Eye (tissue), 1 donor: ENCODE measurements around the gene KMT5C.
A peak's percentile ranks its signal among the peaks of the same experiment; 100 is the strongest.

ENCODE experiments used
- DNase-seq: peaks from one replicate; pipeline ENCODE4 v3.0.0-alpha.2; 2015

The KMT5C gene

GRCh38 chr19:55369653-55370304 lies 30.1 kb downstream of the KMT5C start:
- peak; percentile 83 for DNase-seq

GRCh38 chr19:55370305-55370988 lies 30.8 kb downstream of the KMT5C start, which contains the start of gene IL11:
Gene IL11, minus strand, starts transcription at chr19:55370463. Its CDS starts 153 bp downstream, at chr19:55370310.
- no peak for DNase-seq

DNA sequence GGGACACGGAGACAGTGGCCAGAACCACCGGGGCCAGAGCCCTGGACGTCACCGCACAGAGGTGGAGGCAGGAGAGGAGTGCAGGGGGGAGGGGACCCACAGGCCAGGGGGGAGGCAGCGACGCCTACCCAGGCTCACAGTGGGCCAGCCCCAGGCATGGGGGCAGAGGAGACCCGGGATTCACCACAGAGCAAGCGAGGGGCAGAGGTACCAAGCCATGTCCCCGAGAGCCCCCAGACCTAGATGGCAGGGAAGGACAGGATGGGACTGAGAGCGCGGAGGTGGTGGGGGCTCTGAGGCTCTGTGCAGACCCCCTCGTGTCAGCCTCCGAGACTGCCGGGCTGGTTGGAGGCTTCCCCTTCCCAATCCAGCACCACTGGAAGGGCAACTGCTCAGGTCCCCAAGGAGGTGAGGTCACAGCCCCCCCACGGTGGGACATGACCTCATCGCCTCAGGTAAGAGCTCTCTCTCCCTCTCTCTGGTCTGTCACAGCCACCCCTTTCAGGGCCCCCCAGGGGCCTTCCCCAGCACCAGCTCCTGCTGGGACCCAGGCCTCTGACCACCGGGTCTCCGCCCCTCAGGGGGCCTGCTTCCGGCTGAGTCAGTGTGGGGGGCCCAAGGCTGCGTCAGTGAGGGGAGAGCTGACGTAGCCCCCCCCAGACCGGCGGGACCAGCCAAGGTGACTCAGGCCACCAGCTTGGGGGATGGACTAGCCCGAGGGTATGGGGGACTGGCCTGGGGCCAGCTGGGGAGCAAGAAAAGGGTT lies 32.8 kb downstream of the KMT5C start:
- DNase-seq: no peak

GRCh38 chr19:55373306-55373992 lies 33.8 kb downstream of the KMT5C start:
- DNase-seq: no peak

DNA sequence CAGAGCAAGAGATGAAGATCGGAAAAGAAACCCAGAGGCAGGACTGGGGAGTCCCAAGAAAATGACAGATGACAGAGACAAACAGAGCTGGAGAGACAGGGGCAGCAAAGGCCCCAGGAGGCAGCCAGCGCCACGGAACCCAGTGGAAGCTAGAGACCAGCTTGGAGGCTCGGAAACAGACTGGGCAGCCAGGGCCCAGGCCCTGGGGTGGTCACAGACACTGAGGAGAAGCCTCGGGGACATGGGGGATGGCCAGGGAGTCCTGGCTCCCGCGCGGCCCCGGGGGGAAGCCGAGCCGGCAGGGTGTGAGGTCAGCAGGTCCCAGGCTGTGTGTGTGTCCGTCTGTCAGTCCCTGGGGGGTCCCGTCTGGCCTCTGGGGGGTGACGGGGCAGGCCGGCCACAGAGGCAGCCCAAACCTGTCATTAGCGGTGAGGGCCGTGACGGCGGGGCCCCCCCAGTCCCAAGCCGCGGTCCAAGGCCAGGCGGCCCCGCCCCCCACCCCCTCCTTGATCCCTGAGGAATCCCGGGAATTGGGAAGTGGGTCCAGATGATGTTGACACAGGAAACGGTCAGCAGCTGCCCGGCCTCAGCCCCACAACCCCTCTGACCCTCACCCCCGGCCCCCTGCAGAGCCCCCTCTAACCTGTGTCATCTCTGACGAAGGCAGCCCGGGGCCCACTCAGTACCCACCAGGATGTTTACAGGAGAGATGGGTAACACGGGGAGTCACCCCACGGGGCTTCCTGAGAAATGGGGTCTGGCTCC lies 34.5 kb downstream of the KMT5C start:
- no peak for DNase-seq

DNA sequence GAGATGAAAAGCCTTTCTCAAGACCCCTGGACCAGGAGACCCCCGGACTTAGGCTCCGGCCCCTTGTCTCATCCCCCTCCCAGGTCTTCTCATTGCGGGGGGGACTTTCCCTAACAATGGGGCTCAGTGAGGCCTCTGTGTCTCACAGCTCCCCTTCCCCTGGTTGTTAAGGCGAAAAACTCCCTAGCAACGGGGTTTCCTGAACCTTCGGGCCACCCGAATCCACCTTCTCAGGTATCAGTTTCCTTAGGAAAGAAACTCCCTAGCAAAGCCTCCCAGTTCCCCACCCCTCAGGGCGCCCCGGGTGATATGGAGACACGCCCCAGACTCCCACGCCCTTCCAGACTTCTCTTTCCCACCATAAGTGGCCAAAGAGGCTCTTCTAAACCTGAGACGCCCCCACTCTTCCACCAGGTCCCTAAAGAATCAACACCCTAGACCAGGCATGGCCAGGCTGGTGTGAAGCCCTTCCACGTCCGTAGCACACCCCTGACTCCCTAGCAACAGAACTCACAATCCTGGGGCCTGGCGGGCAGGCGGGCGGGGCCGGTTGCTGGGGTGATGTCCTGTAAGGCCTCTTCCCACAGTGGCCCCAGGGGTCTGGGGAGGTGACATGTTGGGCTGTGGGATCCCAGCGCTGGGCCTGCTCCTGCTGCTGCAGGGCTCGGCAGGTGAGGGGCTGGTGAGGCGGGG lies 36.7 kb downstream of the KMT5C start, which contains the start of gene TMEM190:
TSS of gene TMEM190 (plus strand) at position 586 of the 693 bp plus-strand sequence. CDS start at position 614, 28 bp downstream.
- DNase-seq: no peak

DNA sequence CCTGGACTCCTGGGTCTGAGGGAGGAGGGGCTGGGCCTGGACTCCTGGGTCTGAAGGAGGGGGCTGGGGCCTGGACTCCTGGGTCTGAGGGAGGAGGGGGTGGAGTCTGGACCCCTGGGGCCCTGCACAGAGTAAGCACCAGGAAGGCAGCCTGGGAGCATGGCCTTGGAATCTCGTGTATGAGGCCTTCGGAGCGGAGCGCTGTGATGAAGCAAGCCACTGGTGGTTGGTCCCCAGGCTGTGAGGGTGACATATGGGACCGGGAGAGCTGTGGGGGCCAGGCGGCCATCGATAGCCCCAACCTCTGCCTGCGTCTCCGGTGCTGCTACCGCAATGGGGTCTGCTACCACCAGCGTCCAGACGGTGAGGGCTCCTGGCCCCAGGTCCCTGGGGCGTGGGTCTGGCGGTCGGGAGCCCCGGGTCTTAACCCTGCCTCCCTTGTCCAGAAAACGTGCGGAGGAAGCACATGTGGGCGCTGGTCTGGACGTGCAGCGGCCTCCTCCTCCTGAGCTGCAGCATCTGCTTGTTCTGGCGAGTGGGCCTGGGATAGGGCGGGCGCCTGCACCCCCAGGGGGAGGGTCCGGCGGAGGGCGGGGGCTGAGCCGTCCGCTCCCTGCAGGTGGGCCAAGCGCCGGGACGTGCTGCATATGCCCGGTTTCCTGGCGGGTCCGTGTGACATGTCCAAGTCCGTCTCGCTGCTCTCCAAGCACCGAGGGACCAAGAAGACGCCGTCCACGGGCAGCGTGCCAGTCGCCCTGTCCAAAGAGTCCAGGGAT lies 37.9 kb downstream of the KMT5C start:
- peak; percentile 50 for DNase-seq

GRCh38 chr19:55379174-55379573 lies 39.5 kb downstream of the KMT5C start:
- DNase-seq: peak; percentile 53

GRCh38 chr19:55382013-55382412 lies 42.3 kb downstream of the KMT5C start:
- no peak for DNase-seq

DNA sequence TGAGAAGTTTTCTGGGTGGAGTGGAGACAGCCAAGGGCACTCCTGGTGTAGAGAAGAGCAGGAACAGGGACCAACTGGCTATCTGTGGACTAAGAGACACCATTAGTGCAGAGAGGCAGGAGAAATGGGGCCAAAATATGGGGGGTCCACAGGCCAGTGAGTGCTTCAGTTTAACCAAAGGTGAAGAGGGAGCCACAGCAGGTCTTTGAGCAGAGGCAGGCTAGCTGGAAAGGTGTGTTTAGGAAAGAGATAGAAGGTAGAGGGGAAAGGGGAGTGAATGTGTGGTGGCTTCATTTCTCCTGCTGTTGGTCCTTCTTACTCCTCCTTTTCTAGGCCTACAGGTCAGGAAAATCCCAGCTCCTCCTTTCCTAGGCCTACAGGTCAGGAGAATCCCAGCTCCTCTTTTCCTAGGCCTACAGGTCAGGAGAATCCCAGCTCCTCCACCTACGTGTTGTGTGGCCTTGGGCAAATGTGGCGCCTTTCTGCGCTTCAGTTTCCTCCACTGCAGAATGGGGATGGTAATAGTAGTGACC lies 42.9 kb downstream of the KMT5C start:
- DNase-seq: no peak

DNA sequence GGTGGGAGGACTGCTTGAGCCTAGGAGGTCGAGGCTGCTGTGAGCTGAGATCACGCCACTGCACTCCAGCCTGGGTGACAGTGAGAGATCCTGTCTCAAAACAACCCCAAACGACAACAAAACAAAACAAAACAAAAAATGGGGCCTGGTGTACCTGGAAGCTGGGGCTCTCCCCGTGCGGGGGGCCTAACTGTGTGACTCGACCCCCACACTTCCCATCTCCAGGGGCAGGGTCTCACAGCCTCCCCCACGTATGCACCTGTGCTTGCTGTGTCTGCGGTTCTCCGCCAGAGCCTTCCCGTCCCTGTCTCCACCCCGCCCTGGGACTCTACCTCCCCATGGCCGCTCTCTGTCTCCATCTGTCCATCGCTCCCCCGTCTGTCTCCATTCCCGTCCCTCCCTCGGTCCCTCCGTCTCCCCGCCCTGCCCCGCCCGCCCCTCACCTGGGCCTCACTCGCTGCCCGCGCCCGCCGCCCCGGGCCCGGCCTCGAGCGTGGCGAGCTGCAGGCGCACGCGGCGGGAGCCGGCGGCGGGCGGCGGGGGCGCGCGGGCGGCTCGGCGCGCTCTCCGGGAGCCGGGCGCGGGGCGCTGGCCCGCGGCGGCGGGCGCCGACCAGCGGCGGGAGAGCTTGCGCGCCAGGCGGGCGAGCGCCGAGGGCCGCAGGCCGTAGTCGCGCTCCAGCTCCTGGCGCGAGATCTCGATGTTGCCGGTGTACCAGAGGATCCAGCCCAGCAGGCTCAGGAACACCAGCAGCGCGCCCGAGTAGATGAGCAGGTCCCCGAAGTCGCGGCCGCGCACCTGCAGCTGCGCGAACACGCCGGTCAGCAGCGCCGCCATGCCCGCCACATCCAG lies 43.8 kb downstream of the KMT5C start:
- peak; percentile 81 for DNase-seq

GRCh38 chr19:55384131-55384919 lies 44.6 kb downstream of the KMT5C start, which contains the start of gene TMEM238:
Gene TMEM238, minus strand, starts transcription at chr19:55384292. Its CDS starts 33 bp downstream, at chr19:55384259.
- no peak for DNase-seq

DNA sequence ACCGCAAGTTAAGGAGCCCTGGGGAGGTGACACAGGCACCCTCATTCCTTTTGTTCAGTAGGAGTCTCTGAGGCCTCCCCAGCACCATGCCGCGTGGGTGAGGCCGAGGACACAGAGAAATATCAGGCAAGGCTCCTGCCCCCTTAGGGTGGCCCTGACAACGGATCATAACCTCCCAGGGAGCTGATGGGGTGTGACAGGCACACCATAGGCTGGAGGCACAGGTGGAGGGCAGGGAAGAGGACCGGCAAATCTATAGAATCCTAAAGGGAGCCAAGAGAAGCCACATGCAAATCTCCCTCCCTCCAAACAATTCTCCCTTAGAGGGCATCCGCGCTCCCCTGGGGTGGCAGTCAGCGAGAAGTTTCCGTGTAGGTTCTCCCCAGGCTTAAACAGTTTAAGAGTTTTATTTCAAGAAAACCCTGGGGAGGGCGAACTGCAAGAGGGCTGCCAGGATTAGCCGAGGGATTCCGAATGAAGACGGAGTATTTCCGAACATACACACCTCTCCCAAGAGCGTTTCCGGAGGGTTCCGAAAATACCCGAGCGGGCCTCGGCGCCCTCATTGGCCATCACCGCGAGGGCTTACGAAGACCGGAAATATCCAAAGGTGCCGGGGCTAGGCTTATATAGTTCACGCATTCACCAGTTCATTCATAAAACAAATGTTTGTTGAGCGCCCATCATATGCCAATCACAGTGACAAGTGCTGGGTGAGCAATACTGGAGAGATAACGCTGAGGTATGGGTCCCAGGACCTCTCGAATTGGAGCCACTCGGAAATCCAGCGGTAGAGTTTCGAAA lies 45.4 kb downstream of the KMT5C start:
- DNase-seq: peak; percentile 99

DNA sequence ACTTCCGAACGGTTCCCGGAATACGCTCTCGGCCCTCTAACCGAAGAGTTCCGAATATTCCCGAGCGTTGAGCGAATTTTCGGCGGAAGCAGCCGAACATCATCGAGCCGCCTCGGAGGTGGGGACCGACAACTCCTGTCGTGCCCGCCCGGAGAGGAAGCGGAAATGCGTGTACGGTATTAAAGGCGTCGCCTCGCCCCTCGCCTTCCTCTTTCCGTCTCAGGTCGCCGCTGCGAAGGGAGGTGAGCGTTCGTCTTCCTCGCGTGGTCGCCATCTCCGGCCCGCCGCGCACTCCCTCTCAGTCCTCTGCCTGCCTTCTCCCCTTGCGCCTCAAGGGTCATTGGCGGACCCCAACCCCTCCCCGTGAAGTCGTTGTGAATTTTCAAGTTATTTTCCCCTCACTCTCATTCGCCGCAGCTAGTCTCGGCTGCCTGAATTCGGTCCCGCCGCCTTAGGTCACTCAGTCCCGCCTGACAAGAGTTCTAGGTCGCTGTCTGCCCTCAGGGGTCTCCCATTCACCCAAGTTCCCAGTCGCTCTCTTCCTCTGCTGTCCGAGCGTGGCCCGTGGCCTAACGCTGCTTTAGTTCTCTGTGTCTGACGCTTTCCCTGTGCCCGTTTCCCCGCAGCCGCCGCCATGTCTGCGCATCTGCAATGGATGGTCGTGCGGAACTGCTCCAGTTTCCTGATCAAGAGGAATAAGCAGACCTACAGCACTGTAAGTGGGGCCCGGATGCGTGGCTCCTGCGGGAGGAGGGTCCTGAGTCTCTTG lies 46.2 kb downstream of the KMT5C start, which contains the start of gene RPL28:
TSS of gene RPL28 (plus strand) at position 209 of the 769 bp plus-strand sequence. CDS start at position 635, 426 bp downstream.
- peak; percentile 100 for DNase-seq

DNA sequence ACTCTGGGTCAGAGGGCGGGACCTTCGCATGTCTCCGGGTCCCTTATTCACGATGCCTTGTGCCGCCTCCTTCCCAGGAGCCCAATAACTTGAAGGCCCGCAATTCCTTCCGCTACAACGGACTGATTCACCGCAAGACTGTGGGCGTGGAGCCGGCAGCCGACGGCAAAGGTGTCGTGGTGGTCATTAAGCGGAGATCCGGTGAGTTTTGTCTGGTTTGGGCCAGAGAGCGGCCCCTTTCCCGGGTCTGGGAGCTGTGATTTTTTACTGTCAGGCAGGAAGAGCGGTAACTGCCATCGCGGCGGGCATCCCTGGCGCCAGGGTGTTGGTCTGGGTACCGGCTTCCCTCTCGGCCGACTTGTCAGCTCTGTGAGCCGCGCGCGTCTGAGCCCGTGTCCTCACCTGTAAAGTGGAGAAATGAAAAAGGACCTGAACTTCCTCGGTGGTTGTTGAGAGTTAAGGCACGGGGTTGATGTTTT lies 46.9 kb downstream of the KMT5C start:
- no peak for DNase-seq

DNA sequence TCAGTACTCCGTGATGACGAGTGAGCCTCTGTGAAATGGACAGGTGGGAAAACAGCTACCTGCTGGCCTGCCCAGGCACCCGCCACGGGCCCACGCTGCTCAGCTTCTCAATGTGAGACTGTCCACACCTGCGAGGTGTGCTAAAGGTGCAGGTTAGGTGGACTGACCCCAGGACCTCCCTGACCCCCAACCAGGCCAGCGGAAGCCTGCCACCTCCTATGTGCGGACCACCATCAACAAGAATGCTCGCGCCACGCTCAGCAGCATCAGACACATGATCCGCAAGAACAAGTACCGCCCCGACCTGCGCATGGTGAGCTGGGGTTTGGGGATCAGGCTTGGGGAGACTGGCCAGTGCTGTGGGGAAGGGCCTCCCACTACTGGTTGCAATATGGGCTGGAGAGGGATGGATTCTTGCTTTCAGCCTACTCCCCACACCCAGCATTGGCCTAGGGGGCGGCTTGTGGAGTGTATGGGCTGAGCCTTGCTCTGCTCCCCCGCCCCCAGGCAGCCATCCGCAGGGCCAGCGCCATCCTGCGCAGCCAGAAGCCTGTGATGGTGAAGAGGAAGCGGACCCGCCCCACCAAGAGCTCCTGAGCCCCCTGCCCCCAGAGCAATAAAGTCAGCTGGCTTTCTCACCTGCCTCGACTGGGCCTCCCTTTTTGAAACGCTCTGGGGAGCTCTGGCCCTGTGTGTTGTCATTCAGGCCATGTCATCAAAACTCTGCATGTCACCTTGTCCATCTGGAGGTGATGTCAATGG lies 48.2 kb downstream of the KMT5C start:
- no peak for DNase-seq
